NCI-H1694 treated with DMSO at 0.1 percent for 48 hours (cell line): ENCODE results near the gene IL23R.
"Not testable (repeated sequence)": the region's sequence is repeated elsewhere in the genome, so short reads cannot be mapped to it uniquely, and the experiment has no call there.

ENCODE experiments used
- DNase-seq: peaks from one replicate; lab custom pipeline; 2025; lab: John Stamatoyannopoulos, UW

IL23R gene, protein sequence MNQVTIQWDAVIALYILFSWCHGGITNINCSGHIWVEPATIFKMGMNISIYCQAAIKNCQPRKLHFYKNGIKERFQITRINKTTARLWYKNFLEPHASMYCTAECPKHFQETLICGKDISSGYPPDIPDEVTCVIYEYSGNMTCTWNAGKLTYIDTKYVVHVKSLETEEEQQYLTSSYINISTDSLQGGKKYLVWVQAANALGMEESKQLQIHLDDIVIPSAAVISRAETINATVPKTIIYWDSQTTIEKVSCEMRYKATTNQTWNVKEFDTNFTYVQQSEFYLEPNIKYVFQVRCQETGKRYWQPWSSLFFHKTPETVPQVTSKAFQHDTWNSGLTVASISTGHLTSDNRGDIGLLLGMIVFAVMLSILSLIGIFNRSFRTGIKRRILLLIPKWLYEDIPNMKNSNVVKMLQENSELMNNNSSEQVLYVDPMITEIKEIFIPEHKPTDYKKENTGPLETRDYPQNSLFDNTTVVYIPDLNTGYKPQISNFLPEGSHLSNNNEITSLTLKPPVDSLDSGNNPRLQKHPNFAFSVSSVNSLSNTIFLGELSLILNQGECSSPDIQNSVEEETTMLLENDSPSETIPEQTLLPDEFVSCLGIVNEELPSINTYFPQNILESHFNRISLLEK

DNA sequence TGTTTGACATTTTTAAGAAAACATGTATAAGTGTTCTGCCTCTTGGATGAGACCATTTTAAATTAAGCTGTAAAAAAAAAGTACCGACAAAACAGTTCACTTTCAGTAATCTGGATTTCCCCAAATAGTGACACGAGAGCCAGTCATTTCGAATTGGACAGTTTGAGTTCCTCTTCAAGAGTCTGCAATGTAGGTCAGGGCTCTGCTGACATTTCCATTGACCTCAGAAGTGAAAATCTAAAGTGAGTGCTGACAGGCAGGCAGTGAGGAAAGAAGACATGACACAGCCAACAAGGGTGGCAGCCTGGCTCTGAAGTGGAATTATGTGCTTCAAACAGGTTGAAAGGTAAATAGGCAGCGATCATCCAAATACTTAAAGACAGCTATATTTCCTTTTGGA is at the start of gene IL23R:
TSS of gene IL23R (plus strand) at position 259 of the 400 bp plus-strand sequence. CDS start 1,667 bp downstream, outside the sequence.
- DNase-seq = no peak

DNA sequence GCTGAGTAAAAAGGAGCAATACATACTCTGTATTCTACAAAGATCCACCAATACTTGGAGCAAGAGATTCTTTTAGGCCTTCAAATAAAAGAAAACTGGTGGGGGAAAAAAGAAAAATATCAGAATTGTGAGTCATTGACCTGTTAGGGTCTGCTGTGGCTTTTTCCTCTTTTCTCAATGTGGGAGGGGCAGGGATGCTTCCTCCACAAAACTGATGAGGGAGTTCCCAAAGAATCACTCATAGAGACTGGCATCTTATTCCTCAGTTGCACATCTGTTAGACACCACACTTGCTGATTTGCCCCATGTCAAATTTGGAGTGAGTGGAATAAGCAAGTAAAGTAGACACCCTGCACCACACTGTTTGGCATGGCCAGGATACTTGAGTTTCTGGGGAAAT is 48.1 kb upstream of the IL23R start:
- no peak for DNase-seq

DNA sequence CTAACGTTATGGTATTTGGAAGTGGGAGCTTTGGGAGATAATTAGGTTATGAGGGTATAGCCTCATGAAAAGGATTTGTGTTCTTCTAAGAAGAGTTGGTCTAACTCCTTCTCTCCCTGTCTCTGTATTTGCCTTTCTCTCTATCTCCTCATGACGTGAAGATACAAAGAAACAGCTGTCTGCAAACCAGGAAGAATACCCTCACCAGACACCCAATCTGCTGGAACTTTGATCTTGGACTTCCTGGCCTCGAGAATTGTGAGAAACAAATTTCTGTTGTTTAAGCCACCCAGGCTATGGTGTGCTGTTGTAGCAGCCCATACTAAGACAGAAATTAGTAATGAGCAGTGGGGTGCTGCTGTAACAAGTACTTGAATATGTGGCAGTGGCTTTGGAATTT is 47.6 kb upstream of the IL23R start:
- no peak for DNase-seq

DNA sequence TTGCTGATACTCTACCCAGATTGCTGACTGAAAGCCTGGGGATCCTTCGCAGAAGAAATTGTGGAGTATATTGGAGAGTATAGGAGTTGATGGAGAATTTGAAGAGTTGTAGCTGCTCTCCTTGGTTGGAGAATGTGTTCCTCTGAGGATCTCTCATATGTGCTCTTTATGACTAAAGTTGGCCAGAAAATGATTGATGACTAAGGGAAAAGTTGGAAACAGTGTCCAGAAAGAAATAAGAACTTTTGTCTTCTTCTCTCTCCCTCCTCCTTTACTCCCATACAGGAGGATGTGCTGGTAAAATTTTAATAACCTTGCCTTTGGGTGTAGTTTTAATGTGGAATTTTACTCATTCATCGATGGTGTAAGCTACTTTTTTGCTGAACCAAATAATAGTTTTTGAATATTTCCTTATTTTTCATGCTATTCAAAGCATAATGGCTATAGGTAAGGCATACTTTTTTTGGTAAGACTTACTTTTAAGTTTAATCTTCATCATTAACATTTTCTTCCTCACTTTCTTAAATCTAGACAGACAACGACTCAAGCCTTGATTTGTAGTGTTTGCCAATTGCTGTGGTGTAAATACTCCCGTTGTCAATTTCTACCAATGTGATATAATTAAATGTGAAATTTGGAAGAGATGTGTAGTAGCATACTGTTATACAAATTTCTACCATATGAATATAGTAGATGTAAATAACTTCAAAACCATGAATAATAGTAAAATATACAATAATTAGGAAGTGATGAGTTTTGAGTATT is 45.2 kb upstream of the IL23R start:
- DNase-seq = no peak

DNA sequence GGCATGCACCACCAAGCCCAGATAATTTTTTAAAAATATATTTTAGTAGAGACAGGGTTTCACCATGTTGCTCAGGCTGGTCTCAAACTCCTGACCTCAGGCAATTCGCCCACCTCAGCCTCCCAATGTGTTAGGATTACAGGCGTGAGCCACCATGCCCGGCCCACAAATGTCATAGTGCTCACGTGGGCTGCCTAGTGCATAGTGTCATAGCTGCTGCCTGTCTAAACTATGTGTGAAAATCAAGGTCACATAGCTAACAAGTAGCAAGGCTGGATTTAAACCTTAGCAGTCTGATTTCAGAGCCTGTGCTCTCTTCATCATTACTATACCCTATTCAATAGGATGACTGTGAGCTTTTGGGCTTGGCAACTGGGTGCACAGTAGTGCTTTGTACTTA is 41.8 kb upstream of the IL23R start:
- no peak for DNase-seq

DNA sequence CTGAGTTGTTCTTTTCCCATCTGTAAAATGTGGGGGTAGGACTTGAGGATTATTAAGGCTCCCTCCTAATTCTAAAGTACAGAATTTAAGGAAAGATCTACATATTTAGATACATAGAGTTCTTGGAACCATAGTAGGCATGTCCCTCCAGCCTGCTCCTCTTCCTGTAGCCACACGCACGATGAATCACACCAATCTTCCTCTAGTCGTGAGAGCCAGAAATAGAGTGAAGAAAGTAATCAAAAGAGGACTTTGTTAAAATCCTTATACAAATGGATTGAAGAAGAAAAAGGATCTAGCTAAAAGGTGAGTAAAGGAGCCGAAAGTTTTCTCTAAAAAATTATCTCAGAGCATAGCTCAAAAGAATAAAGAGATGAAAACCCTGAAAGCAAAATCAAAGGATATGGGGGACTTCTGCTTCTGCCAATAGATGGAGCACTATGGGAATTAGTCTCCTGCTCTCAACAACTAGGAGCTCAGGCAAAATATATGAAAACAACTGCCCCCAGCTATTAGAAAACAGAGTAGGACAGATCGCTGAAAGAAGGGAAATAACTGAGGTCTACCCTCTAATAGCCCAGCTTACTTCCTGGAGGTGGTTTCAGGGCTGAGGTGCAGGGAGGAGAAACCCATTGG is 40.0 kb upstream of the IL23R start:
- no peak for DNase-seq

DNA sequence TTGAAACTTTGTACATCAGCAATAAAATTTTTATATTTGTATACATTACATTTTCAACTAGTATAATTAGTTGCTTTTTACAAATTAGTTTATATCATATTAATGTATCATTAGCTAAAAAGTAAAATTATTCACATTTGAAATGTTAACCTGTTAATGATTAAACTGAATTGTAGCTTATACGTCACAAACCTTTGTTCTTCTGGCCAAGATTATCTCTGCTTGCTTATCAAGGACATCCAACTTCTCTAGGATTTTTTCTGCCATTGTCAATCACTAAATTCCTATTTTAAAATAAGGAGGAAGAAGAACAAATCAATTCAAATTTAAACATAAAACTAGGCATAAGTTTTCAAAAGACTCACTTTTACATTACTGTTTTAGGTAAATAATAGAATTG is 39.3 kb upstream of the IL23R start:
- no peak for DNase-seq

DNA sequence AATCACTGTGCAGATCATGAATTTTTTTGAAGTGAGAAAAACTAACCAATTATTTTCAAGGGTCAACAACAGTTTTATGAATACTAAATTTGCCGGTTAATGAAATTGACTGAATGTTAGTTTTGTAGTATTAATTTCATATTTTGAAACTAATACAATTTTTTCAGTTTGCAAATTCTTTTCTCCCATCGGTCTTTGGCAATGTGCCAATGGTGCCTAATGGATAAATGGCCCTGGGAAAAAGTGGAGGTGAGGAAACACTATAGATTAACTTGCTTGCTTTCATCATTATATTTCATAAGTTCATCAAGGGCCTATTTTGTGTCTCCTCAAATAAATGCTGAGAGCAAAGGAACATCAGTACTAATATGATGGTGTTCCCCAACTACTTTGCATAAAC is 35.6 kb upstream of the IL23R start:
- no peak for DNase-seq

DNA sequence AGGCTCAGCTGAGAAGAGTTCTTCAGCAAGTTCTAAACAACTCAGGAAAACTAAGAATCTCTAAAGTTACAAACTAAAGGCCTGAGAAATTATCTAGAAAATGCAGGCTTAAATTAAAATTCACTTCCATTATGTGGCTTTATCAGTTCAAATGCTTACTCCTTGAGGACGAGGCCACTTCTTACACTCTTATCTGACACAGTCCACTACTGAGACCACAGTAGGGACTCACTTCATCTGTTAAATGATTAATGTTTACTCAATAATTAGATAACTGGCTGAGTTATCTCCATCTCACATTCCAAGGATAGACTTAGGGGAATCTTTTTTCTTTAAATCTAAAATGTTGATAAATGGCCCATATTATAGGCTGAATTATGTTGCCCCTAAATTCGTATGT is 33.1 kb upstream of the IL23R start:
- no peak for DNase-seq

DNA sequence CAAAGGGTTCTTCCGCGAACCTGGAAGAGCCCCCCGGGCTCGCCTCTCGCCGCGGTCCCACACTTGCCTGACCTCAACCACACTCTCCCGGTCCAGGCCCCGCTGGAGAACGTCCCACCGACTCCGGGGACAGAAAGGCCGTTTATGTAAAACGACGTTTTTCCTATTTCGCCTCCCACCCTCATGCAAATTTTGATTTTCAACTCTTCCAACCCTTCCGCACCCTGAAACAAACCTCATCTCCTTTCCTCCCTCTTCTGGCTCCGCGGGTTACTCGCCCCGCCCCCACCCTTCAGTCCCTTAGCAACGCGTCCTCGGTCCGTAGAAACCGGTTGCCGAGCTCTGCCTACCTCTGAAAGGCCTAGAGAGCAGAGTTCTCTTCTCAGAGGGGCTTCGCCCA is 31.6 kb upstream of the IL23R start, which contains the start of gene C1orf141:
TSS of gene C1orf141 (minus strand) at position 276 of the 400 bp plus-strand sequence. CDS start 7,730 bp downstream, outside the sequence.
- DNase-seq = no peak

DNA sequence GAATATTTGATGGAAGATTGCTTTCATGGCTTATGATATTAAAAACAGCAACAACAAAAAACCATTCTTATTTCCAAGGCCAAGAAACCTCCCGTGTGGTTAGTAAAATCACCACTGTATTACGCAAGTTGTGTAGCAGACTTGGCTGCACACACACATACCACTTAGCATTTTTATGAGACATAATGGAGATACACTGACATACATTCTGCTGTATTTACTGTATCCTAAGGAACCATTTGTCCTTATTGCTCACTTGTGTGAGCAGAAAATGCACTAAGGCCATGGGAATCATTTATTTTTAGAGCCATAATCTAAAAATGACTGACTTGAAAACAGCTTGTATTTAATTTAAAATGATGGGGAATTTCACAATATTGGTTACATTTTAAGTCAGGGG is 30.9 kb upstream of the IL23R start:
- DNase-seq = no peak

DNA sequence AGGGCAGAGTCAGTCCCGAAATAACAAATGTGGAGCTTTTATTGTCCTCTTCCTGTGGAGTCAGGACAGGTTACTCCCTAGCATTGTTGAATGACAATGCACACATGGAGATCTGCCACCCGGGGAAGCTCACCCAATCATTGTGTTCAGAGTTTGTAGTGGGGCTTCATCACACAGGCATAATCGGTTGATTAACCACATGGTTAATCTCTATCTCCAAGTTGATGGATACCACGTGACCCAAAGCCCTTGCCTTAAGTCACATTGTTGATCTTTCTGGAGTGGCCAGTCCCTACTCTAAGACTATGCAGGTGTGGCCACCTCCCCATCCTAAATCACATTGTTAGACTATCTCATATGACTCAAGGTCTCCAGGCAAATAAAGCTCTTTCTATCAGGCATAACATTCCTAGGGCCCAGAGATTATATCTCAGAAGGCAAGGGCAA is 28.9 kb upstream of the IL23R start:
- DNase-seq = no peak

DNA sequence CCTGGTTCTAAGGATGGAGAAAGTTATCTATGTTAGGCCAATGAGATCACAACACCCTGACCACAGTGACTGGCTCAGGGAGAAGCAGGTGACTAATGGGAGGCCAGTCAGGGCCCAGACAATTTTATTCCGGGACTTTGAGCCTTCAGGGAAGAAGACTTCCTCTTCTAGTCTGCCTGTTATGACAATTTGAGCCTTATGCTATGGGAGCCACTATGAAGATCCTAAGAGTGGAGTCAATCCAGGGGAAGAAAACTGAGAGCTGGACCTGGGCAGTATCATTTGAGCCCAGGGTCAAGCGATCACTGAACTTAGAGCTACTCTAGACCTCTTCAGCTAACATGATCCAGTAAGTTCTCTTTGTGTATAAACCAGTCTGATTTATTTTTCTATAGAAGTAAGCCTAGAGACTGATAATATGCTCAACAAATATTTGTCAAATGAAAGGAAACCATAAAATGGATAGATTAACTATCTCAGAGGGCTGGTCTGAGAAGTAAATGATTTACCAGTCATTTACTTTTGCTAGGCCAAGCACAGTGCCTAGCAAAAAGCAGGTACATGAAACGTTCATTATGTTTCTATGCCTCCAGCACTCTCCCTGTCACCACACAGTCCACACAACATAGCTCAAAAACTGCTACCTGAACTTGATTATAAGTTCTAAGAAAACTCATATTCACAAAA is 27.3 kb upstream of the IL23R start:
- DNase-seq = no peak

DNA sequence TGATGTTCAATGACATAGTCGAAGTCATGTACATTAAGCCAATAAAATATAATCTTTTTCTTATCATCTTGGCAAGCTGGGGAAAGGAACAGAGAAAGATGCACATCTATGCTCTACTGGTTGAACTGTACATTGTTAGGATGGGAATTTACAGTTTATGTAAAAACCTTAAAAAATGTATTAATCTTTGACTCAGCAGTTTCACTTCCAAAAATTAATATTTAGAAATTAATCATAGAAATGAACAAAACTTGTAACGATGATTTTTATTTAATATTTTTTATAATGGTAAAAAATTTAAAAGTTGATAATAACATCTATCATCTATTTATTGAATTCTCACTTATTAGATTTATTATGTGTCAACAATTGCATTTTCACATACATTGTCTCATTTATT is 25.8 kb upstream of the IL23R start:
- no peak for DNase-seq

DNA sequence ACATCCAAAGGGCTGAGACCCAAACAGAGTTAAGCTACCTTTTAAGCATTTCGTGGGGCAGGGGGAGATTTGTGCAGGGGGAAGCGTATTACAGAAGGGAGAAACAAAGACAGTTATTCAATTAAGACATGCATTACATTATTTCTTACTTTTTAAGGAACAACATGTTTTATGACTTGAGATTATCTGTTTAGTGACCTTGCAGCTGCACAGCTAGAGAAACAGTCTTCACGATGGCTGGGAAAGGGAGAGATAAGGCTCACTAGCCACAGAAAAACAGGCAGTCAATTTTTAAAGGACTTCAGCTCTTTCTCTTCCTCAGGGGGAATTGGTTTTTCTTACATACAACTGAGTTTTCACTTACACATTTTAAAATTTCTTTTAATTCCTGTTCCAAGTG is 24.4 kb upstream of the IL23R start:
- DNase-seq = not testable (repeated sequence)

DNA sequence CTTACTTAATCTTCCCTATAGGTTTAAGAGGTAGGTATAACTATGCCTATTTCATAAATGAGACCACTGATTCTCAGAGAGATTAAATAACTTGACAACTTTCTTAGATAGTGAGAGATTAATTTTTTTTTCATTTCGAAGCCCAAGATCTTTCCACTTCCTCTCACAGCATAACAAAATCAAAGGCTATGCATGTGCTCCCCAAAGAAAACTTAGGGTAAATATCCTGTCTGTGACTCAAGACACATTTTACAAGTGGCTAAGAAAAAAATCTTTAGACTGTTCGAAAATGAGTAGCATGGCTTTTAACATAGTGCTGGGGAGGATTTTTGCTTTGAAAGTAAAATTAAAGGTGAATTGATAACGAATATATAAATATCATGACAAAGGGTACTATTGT is 23.3 kb upstream of the IL23R start:
- no peak for DNase-seq

DNA sequence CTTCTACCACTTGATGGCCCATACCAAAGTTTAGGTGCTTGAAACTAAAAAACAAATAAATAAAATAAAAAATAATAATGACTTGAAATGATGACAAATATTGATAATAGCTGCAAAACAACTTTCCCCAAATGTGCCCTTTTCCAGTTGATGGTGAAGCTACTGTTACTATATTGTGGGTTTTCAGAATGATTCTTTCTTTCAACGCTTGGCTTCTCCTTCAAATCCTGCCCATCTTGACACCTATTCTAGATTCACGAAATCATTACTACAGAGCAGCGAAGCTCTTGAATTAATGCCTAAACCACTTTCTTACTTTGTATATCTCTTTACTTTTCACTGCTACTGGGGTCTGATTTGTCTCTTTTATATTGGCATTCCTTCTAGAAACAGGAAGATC is 22.3 kb upstream of the IL23R start:
- DNase-seq = no peak

DNA sequence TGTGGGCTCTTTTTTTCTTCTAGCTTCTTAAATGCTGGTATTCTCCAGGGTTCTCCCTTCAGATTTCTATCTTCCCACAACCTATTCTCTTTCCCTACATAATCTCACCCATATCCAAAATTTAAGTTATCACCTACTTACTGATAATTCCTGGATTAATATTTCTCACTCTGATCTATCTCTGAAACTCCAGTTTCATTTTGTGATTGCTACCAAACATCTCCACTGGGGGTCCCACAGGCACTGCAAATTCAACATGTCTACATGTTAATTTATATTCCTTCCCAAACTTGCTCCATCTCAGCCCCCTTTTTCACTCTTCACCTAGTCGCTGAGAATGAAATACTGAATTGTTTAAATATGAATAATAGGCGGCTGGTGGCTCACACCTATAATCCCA is 21.6 kb upstream of the IL23R start:
- no peak for DNase-seq

DNA sequence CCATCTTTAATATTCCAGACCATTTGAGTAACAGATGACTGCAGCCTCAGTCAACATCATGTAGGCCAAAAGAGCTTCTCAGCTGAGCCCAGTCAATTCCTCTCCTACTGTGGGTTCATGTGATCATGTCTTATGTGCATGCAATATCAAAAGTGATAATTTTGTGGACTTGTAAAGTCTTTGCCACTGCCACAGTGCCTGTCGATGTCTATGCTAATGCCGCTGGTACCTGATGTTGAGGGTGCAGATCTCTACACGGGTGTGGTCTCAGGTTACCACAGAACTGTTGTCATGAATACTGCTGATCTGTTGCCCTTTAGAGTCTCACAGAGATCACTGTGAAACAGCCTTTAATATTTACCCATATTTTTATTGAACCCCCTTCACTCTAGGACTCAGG is 20.2 kb upstream of the IL23R start:
- no peak for DNase-seq

DNA sequence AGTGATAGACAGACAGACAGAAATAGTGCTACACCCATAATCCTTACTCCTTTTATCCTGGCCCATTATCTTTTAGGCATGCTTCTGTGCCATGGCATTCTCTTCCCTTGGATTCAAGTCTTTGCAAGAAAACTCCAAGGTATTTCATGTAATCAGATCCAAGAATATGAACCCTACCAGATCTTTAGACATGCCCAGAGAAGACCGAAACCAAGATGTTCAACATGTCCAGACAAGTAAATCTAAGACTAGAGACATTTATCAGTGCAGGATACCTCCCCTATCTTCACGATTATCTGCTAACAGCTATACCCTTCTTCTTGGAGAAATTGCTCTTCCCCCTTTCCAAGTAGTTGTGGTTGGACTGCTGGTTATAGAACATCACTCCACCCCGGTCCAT is 19.7 kb upstream of the IL23R start:
- no peak for DNase-seq

DNA sequence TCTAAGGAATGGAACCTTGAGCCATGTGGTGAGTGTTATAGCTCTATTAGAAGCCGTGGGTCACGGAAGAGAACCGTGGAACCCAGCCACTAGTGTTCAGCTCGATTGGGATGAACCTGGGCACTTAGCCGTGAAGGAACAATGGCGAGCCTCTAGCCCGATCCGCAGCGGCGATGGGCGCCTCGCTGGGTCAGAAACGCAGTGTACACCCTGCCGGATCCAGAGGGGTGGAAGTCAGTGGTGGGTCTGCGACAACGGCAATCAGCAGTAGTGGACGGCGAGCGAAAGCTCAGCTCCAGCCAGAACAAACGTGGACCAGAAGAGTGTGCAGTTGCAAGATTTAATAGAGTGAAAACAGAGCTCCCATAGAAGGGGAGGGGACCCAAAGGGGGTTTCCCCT is 18.3 kb upstream of the IL23R start:
- not testable (repeated sequence) for DNase-seq
